Endothelial cell of umbilical vein (primary cell): ENCODE results near the gene GHSR. TPM values are rescaled to one million over a fixed set of nuclear protein-coding genes. Genes with fewer than 3 reads are reported as not detected.

Experiments
- BruUV-seq: library from RNA; stranded (reverse); fragments of 400-500 nt; replicated peaks from 2 replicates; lab custom pipeline; 2021; lab: Mats Ljungman, UMichigan
- CTCF ChIA-PET: fragments of 300-600, 350-600 bp; sonication (Branson Sonifier 250); formaldehyde crosslinking; loops from one replicate; lab custom pipeline; 2021; ENCODE audit warnings: antibody characterized with exemption, inconsistent platforms; lab: Charles Lee
- POLR2A ChIA-PET: fragments of 300-600, 350-600 bp; sonication (Branson Sonifier 250); formaldehyde crosslinking; loops from one replicate; lab custom pipeline; 2021; ENCODE audit warnings: antibody characterized with exemption, inconsistent platforms; lab: Charles Lee
- DNase-seq: peaks from one replicate; pipeline ENCODE4 v3.0.0-alpha.2; 2011; ENCODE audit warnings: low read depth, low spot score
- FAIRE-seq: peaks from 2 replicates; lab custom pipeline; 2011; peaks lifted over from hg19 to GRCh38; lab: Jason Lieb, UNC
- H2AFZ ChIP-seq: 2 replicates; pipeline ENCODE4 v1.6.0; 2012; ENCODE audit warnings: low read depth, low read length, control low read depth, inconsistent platforms
- H3K27ac ChIP-seq: 2 replicates; pipeline ENCODE4 v1.5.1; 2011; ENCODE audit warnings: low read depth, mild to moderate bottlenecking, control low read depth, low read length, moderate library complexity; ENCODE audit not compliant: insufficient read depth
- H3K27me3 ChIP-seq, 2 experiments: 2 replicates each; pipeline versions ENCODE4 v1.6.0 to v1.6.1; 2011; ENCODE audit warnings: low read length in 2 of 2, mixed read lengths in 1 of 2; ENCODE audit not compliant: control insufficient read depth in 2 of 2, insufficient read depth in 2 of 2
- H3K36me3 ChIP-seq, 2 experiments: 2 replicates in 1 of 2; 3 replicates in 1 of 2; pipeline ENCODE4 v1.5.1; 2011; ENCODE audit warnings: low read length in 2 of 2, mild to moderate bottlenecking in 1 of 2, moderate library complexity in 1 of 2; ENCODE audit not compliant: control insufficient read depth in 2 of 2, insufficient read depth in 2 of 2; ENCODE audit errors: extremely low read depth in 1 of 2
- H3K4me1 ChIP-seq: 3 replicates; pipeline ENCODE4 v1.5.1; 2011; ENCODE audit warnings: mild to moderate bottlenecking, low read length; ENCODE audit not compliant: control insufficient read depth, insufficient read depth; ENCODE audit errors: extremely low read depth
- H3K4me2 ChIP-seq: 2 replicates; pipeline ENCODE4 v1.6.1; 2011; ENCODE audit warnings: low read length, control low read depth, mixed read lengths; ENCODE audit not compliant: insufficient read depth
- H3K4me3 ChIP-seq, 3 experiments: fragments of 200-600 bp in 1 of 3; sonication (generic), shearing (Covaris generic) in 1 of 3; replicated peaks in 1 of 3; 2 replicates each; pipeline ENCODE4 v1.5.1; 2011 to 2016; ENCODE audit warnings: control low read depth in 3 of 3, low read length in 3 of 3, mild to moderate bottlenecking in 2 of 3, inconsistent platforms in 1 of 3, low read depth in 1 of 3, moderate library complexity in 1 of 3; ENCODE audit not compliant: insufficient read depth in 1 of 3
- H3K79me2 ChIP-seq: 2 replicates; pipeline ENCODE4 v1.6.0; 2012; ENCODE audit warnings: low read length, inconsistent platforms; ENCODE audit not compliant: control insufficient read depth, insufficient read depth
- H3K9ac ChIP-seq: replicated peaks from 2 replicates; pipeline ENCODE3; 2011; ENCODE audit warnings: low read length, control low read depth; ENCODE audit not compliant: insufficient read depth; ENCODE audit errors: extremely low read depth
- H3K9me1 ChIP-seq: replicated peaks from 3 replicates; pipeline ENCODE4 v1.6.0; 2011; ENCODE audit warnings: mild to moderate bottlenecking, low read length; ENCODE audit not compliant: control insufficient read depth, insufficient read depth; ENCODE audit errors: extremely low read depth
- H3K9me3 ChIP-seq: replicated peaks from 2 replicates; pipeline ENCODE4 v1.5.1; 2012; ENCODE audit warnings: low read length, inconsistent platforms; ENCODE audit not compliant: control insufficient read depth, insufficient read depth
- H4K20me1 ChIP-seq: replicated peaks from 2 replicates; pipeline ENCODE3; 2011; ENCODE audit warnings: mild to moderate bottlenecking, low read length; ENCODE audit not compliant: control insufficient read depth, insufficient read depth; ENCODE audit errors: extremely low read depth
- CTCF ChIP-seq, 2 donors: IDR thresholded peaks; 1 replicate in 1 of 2; 2 replicates in 1 of 2; pipeline ENCODE4 v1.5.1; 2011; ENCODE audit warnings: low read length in 2 of 2, mild to moderate bottlenecking in 2 of 2, moderate library complexity in 2 of 2, control low read depth in 1 of 2, inconsistent platforms in 1 of 2, low read depth in 1 of 2; ENCODE audit not compliant: insufficient read depth in 1 of 2; ENCODE audit errors: extremely low read depth in 1 of 2
- EZH2 ChIP-seq: IDR thresholded peaks from 2 replicates; pipeline ENCODE4 v1.6.1; 2012; ENCODE audit warnings: borderline replicate concordance, low read depth, mild to moderate bottlenecking, moderate library complexity, low read length, inconsistent platforms; ENCODE audit not compliant: severe bottlenecking
- FOS ChIP-seq: IDR thresholded peaks from 2 replicates; pipeline ENCODE4 v1.6.1; 2011; ENCODE audit warnings: mild to moderate bottlenecking, low read length, moderate library complexity, borderline replicate concordance; ENCODE audit not compliant: insufficient read depth
- GATA2 ChIP-seq: IDR thresholded peaks from 2 replicates; pipeline ENCODE4 v1.7.0; 2011; ENCODE audit warnings: low read depth, mild to moderate bottlenecking, moderate library complexity, mixed read lengths, low read length; ENCODE audit not compliant: insufficient read length, insufficient read depth
- JUN ChIP-seq: IDR thresholded peaks from 2 replicates; pipeline ENCODE4 v1.6.1; 2011; ENCODE audit warnings: borderline replicate concordance, low read depth; ENCODE audit not compliant: insufficient read length, insufficient read depth
- MAX ChIP-seq: IDR thresholded peaks from 2 replicates; pipeline ENCODE4 v1.6.1; 2011; ENCODE audit not compliant: insufficient read depth, insufficient read length
- MYC ChIP-seq: IDR thresholded peaks from one replicate; pipeline ENCODE4 v1.6.1; 2011; ENCODE audit warnings: mild to moderate bottlenecking, low read depth, low read length
- POLR2A ChIP-seq: IDR thresholded peaks from 2 replicates; pipeline ENCODE4 v1.6.1; 2012; ENCODE audit warnings: low read depth, mild to moderate bottlenecking, control low read depth, low read length
- POLR2AphosphoS5 ChIP-seq: IDR thresholded peaks from 2 replicates; pipeline ENCODE4 v1.6.1; 2012; ENCODE audit warnings: low read depth, mild to moderate bottlenecking, control low read depth, low read length, moderate library complexity; ENCODE audit not compliant: insufficient read depth
- dilution Hi-C: fragments of 300-500 bp; cut with MboI; formaldehyde crosslinking; loops from one replicate; pipeline ENCODE4 v1.15.0; 2019; ENCODE audit warnings: low sequenced_read_pairs; ENCODE audit not compliant: extremely low pct_ligation_motif_present
- intact Hi-C: fragments of 100-400 bp; cut with micrococcal nuclease; formaldehyde crosslinking; loops from one replicate; pipeline ENCODE4 v1.10.0; 2022
- polyA plus RNA-seq, 4 experiments: library from polyadenylated mRNA; depleted of rRNA in 3 of 4; stranded (reverse) in 3 of 4; unstranded in 1 of 4; fragments of >200 nt; gene quantifications; 2 replicates each; pipeline versions ENCODE4 v1.2.1 to v1.2.3, GENCODE V29; 2011 to 2012; ENCODE audit warnings: missing spikeins in 1 of 4
- total RNA-seq: library from RNA; stranded (reverse); gene quantifications from 2 replicates; pipeline ENCODE4 v1.2.3, GENCODE V29; 2021

Gene GHSR
- total and polyA plus RNA-seq, 2 donors (not counting 3 experiments of a cell fraction or from before 2014, with no cell fraction given) = not detected

DNA sequence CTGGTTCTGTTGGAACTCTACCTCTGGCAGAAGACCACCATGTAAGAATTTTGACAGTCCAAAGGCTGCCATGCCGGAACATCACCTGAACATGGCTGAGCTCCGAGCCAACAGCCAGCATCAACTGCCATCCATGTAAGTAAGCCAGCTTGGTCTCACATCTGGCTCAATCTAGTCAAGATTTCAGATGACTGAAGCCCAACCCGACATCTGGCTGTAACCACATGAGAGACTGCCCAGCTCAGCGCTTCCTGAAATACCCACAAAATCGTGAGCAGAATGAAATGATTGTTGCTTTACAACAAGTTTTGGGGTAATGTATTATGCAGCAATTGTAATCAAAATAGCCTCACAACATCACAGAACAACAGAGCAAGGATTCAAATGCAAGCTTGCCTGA, 32.9 kb downstream of the GHSR start:
- Histone ChIP-seq H2AFZ (no peak overlapping the region), H3K27me3 (peaks cover 3 to 11% of the 10 kb centered on the region in 2 experiments), H3K9me3 (no peaks in the 10 kb centered on the region), H3K4me3 (no peak overlapping the region), H3K9ac (no peak overlapping the region), H3K79me2 (no peaks in the 10 kb centered on the region), H3K9me1 (no peaks in the 10 kb centered on the region), H4K20me1 (no peaks in the 10 kb centered on the region), H3K27ac (no peak overlapping the region), H3K4me1 (no peaks in the 10 kb centered on the region), H3K4me2 (no peak overlapping the region), H3K36me3 (no peaks in the 10 kb centered on the region)
- TF ChIP-seq MYC (no peak), CTCF (IDR thresholded peaks at IDR 0.05; ENCODE audit: extremely low read depth in 1 of 2, insufficient read depth in 1 of 2, low read depth in 1 of 2, low read length in 2 of 2) (no peak), FOS (no peak), EZH2 (no peak), JUN (no peak), POLR2A (no peak), GATA2 (no peak), MAX (no peak), POLR2AphosphoS5 (no peak)
- no peak for DNase-seq
- no peak for FAIRE-seq
- CTCF ChIA-PET = interaction anchor here (1.6 kb wide), 1 partner anchor 46 kb away, joined by 5 read pairs; no protein-coding TSS in a partner anchor
- no TSS peak for BruUV-seq
- intact Hi-C loops = no loop called here
- POLR2A ChIA-PET = no interaction called here
- dilution Hi-C loops = no loop called here
